ENCODE data around the gene CUL2.

DNA sequence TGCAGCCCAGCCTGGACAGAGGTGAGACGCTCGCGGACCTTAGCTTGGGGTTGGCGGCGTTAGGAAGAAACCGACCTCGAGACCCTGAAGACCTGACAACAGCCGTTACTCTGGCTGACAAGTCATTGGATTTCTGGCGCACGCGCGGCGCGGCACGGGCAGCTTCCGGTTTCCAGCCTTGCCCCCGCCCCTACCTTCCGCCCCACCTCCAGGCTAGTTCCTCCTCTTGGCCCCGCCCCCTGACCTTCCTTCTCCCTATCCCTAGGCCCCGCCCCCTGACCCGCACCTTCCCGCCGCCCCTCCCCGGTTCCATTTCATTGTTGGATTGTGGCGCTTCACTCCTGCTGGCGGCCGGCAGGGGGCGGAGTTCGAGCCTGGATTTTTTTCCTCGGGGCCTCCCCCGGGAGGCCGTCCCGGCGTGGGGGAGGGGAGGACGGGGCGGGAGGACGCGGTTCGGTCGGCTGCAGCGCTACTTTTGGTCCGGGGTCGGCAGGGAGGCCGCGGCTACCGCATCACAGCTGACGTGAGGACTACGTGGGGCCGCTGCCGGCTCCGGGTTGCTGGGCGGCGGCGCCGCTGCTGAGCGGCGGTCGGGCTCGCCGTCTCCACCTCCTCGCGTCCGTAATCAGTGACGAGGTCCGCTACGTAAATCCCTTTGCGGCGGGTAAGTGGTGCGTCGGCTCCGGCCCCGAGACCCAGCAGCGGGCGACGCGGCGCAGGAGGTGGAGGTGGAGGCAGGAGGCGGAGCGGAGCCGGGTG lies 36.6 kb upstream of the CUL2 start, which contains the start of gene CREM:
- TF ChIP-seq, protein P1, sequence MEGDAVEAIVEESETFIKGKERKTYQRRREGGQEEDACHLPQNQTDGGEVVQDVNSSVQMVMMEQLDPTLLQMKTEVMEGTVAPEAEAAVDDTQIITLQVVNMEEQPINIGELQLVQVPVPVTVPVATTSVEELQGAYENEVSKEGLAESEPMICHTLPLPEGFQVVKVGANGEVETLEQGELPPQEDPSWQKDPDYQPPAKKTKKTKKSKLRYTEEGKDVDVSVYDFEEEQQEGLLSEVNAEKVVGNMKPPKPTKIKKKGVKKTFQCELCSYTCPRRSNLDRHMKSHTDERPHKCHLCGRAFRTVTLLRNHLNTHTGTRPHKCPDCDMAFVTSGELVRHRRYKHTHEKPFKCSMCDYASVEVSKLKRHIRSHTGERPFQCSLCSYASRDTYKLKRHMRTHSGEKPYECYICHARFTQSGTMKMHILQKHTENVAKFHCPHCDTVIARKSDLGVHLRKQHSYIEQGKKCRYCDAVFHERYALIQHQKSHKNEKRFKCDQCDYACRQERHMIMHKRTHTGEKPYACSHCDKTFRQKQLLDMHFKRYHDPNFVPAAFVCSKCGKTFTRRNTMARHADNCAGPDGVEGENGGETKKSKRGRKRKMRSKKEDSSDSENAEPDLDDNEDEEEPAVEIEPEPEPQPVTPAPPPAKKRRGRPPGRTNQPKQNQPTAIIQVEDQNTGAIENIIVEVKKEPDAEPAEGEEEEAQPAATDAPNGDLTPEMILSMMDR (IDR thresholded peaks at IDR 0.05): peak; percentile 90 to 97 (median 92)
- TF ChIP-seq POLR2A (IDR thresholded peaks at IDR 0.05): peak; percentile 95
